NCI-H2196 treated with DMSO at 0.1 percent for 48 hours (cell line): ENCODE measurements around the gene LGALS3.
"Not testable (repeated sequence)": the region's sequence is repeated elsewhere in the genome, so short reads cannot be mapped to it uniquely, and the experiment has no call there.

ENCODE experiments used
- DNase-seq: peaks from one replicate; lab custom pipeline; 2025; ENCODE audit not compliant: unreplicated experiment; lab: John Stamatoyannopoulos, UW

LGALS3 gene

GRCh38 chr14:55129086-55129427 is at the start of gene LGALS3:
TSS of gene LGALS3 (plus strand) at chr14:55129252. CDS start at chr14:55137374, 8,122 bp downstream.
- DNase-seq, result no peak

DNA sequence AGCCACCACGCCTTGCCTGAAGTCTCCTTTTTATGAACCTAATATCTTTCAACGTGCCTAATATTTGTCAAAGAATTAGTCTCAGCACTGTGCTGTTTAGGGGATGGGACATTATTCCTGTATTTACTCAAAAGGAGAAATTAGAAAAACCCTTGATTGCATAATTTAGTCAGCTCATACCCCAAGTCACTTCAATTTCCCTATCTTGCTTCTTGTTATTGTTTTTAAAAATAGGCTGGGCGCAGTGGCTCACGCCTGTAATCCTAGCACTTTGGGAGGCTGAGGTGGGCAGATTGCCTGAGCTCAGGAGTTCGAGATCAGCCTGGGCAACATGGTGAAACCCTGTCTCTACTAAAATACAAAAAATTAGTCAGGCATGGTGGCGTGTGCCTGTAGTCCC is 49.1 kb upstream of the LGALS3 start:
- DNase-seq, result not testable (repeated sequence)

- DNase-seq, result no peak
These were observed 44.5 kb upstream of the LGALS3 start for GRCh38 chr14:55084401-55085059.

- DNase-seq, result no peak
These were observed 43.9 kb upstream of the LGALS3 start for GRCh38 chr14:55085060-55085660.

GRCh38 chr14:55086938-55087337 is 42.1 kb upstream of the LGALS3 start:
- DNase-seq, result no peak

GRCh38 chr14:55088356-55088755 is 40.7 kb upstream of the LGALS3 start:
- DNase-seq, result no peak

GRCh38 chr14:55092341-55092740 is 36.7 kb upstream of the LGALS3 start:
- DNase-seq, result no peak

GRCh38 chr14:55094292-55095157 is 34.5 kb upstream of the LGALS3 start:
- no peak for DNase-seq

DNA sequence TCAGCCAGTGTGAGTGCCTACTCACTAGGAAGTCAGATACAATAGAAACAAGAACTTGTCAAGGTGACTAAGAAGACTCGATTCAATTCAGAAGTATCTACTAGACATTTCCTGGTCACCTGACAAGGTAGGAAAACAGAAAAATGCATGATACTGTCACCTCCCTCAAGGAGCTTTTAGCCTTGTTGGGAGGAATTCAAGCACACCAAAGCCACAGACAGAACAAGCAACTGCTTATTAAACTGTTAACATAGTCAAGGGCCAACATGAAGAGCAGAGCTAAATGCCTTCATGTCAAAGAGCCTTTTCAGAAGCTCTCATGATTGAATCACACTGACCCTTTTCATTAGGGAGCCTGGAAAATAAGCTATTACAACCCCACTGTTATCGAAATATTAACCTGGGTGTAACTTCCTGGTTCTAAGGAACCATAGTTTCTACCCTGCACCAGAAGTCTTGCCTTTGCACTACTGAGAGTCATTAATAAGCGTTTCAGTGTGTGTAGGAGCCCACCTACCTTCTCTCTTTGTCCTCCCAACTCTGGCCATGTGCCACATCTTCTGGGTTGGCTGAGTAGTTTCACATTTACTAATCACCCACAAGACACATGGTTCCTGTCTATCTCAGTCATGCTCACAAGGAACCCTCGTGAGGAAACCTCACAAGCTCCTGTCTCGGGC is 31.0 kb upstream of the LGALS3 start:
- no peak for DNase-seq

DNA sequence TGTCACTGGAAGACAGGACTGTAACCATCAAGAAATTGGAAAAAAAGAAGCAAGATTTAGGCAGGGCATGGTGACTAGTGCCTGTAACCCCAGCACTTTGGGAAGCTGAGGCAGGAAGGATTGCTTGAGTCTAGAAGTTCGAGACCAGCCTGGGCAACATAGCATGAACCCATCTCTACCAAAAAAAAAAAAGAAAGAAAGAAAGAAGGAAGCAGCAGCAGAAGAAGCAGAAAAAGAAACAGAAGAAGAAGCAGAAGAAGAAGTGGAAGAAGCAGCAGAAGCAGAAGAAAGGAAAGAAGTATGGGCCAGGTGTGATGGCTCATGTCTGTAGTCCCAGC is 30.5 kb upstream of the LGALS3 start:
- DNase-seq, result no peak

DNA sequence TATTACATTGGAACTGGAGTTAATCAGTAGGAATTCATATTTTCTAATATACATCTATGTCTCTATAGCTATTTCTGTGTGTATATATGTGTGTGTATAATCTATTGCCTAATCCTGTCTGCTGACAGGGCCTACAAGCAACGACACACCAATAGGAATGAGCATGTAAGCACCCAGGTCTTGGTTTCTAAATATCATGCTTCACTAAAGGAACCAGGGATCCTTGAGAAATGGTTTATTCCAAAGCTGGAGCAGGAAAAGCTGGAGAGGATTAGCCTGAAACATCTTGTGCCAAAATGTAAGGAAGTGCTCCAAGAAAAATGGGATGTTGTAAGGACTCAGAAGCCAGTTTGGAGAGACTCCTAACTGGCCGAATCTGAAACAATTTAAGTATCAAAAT is 29.3 kb upstream of the LGALS3 start:
- no peak for DNase-seq

- no peak for DNase-seq
These were observed 27.4 kb upstream of the LGALS3 start for GRCh38 chr14:55101698-55102097.

GRCh38 chr14:55102141-55102621 is 26.9 kb upstream of the LGALS3 start:
- peak; percentile 93 for DNase-seq

- DNase-seq, result peak; percentile 57
These were observed 25.9 kb upstream of the LGALS3 start for GRCh38 chr14:55103005-55103640.

GRCh38 chr14:55103971-55104954 is 24.8 kb upstream of the LGALS3 start:
- no peak for DNase-seq

DNA sequence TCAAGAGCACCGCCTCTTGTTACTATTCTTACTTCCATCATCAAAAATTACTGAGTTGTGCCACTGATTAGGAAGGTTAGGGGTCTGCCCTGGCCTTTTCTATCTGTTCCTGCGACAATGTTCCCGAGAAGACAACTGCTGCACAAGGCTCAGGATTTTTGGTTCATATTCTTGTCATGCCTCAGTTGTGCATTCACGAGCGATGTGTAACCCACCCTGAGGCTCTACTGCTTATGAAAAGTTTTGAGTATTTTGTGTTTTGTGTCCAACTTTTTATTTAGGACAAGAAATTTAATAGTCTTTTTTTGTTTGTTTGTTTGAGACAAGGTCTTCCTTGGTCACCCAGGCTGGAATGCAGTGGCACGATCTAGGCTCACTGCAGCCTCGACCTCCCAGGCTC is 23.1 kb upstream of the LGALS3 start:
- no peak for DNase-seq

GRCh38 chr14:55107766-55108554 is 21.1 kb upstream of the LGALS3 start:
- DNase-seq, result no peak

GRCh38 chr14:55109836-55110235 is 19.2 kb upstream of the LGALS3 start:
- no peak for DNase-seq

DNA sequence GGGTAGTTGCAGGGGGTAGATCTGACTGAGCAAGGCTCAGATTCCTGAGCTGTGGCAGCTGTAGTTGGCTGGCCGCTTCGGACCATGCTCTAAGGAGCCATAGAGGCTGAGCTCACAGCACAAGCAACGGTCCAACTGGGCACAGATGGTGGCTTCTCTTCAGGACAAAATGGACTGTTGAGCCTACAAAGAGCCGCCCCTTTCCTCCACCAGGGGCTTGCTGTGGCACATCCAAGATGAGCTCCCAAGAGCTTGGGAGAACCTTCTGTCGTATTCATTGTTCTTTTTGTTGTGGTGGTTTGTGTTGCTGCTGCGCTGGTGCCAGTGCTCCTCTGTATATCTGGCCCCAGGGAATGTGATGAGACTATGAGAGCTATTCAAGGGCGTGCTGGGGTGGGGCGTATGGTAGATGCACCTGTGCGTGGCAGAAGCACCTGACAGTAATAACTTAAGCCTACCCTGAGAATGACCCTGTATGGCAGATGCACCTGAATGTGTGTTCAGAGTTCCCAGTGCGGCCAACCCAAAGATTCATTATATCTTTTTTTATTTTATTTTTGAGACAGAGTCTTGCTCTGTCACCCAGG is 17.8 kb upstream of the LGALS3 start:
- no peak for DNase-seq
